ENCODE results near the gene SPACA4.

SPACA4 gene

DNA sequence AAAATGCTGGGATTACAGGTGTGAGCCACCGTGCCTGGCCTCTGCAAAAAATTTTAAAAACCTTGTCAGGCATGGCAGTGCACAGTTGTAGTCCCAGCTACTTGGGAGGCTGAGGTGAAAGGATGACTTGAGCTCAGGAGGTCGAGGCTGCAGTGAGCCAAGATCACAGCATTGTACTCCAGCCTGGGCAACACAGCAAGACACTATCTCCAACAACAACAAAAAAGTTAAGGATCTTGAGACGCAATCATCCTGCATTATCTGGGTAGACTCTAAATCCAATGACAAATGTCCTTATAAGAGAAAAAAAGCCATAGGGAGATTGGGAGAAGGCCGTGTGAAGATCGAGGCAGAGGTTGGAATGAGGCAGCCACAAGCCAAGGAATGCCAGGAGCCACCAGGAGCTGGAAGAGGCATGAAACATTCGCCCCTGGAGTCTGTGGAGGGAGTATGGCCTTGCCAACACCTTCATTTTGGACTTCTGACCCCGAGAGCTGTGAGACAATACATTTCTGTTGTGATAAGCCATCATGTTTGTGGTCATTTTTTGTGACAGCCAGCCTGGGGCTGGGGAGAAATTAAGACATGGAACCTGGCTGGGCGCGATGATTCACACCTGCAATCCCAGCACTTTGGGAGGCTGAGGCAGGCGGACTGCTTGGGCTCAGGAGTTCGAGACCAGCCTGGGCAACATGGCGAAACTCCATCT is 44.6 kb downstream of the SPACA4 start:
- DNase-seq (ENCODE audit: low spot score), result no peak

DNA sequence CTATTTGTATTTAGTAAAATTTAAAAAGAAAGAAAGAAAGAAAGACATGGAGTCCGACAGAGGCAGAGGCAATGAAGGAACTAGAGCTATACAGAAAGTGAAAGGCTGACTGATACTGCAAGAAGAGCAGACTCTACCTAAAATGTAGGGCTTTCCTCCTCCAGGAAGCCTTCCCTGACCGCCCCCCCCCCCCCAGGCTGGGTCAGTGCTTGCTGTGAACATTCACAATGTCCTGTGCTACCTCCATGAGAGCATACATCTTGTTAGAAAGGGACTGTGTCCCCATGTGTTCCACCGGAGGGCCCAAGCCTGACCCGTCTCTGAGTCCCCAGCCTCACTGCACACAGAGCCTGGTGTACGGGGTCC is 45.1 kb downstream of the SPACA4 start:
- no peak for DNase-seq (ENCODE audit: low spot score)

DNA sequence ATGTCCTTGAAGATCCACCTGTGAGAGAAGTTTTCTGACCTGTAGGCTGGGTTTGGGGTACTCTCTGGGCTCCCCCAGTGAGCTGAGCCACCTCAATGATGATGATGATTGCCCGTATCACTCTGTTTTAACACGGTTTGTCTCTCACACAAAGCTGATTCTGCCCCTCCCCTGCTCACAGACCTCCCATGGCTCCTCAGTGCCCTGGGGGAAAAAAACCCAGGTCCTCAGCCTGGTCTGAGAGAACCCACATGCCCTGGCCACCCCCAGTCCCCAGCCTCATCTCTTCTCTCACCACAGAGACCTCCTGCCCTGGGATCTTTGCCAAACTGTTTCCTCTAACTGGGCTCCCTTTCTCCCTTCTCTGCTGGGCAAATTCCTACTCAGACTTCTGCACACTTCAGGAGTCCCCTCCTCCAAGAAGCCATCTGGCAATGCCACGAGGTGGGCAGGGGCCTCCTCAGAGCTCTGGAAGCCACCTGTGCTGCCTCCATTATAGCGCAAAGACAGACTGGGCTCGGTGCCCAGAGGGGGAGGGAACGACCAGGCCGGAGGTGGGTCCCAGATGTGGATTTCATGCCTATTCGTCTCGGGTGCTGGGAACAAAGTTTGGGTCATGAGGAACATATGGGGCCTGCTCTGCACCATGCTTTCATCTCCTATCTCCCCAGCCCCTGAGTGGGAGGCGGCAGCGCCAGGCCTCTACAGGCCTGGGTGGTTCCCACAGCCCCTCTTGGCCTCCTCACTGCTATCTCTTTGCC is 47.9 kb downstream of the SPACA4 start:
- peak; percentile 84 for DNase-seq (ENCODE audit: low spot score)

GRCh38 chr19:48656840-48657474 is 50.4 kb downstream of the SPACA4 start:
- no peak for DNase-seq (ENCODE audit: low spot score)
